HL-60 (cell line): ENCODE measurements around the gene ANO6.

Source experiments
- DNase-seq, 2 experiments: peaks; one replicate each; pipeline ENCODE4 v3.0.0-alpha.2; 2010 to 2020; ENCODE audit warnings: low read depth in 1 of 2, low spot score in 1 of 2
- H3K27ac ChIP-seq: fragments of 250-450 bp; sonication (Bioruptor Pico); replicated peaks from 2 replicates; pipeline ENCODE4 v1.5.1; 2020; ENCODE audit warnings: mild to moderate bottlenecking, moderate library complexity
- H3K27me3 ChIP-seq: fragments of 250-450 bp; sonication (Bioruptor Pico); 2 replicates; pipeline ENCODE4 v1.5.1; 2021; ENCODE audit warnings: mild to moderate bottlenecking, moderate library complexity; ENCODE audit not compliant: insufficient read depth, poor library complexity, severe bottlenecking
- H3K4me3 ChIP-seq: replicated peaks from 2 replicates; pipeline ENCODE4 v1.5.1; 2011; ENCODE audit warnings: mild to moderate bottlenecking, control low read depth, low read length; ENCODE audit not compliant: insufficient read depth
- CTCF ChIP-seq: IDR thresholded peaks from one replicate; pipeline ENCODE4 v1.5.1; 2011; ENCODE audit warnings: low read length, control low read depth, inconsistent platforms; ENCODE audit not compliant: insufficient read depth
- GABPA ChIP-seq: IDR thresholded peaks from 2 replicates; pipeline ENCODE4 v1.6.1; 2012; ENCODE audit warnings: low read depth
- POLR2AphosphoS5 ChIP-seq: IDR thresholded peaks from 2 replicates; pipeline ENCODE4 v1.6.1; 2012; ENCODE audit warnings: low read depth
- REST ChIP-seq: IDR thresholded peaks from 2 replicates; pipeline ENCODE4 v1.6.1; 2012; ENCODE audit warnings: low read depth; ENCODE audit not compliant: insufficient replicate concordance
- SPI1 ChIP-seq: IDR thresholded peaks from 2 replicates; pipeline ENCODE4 v1.6.1; 2012; ENCODE audit warnings: low read depth, mild to moderate bottlenecking, borderline replicate concordance

Gene ANO6

GRCh38 chr12:45433441-45433868 lies 217.6 kb downstream of the ANO6 start:
- TF ChIP-seq GABPA (no peak), CTCF (no peak), REST (no peak), POLR2AphosphoS5 (no peak), SPI1 (no peak)
- no peak for DNase-seq
- Histone ChIP-seq H3K27ac (no peak overlapping the region), H3K27me3 (no peaks in the 10 kb centered on the region), H3K4me3 (no peak overlapping the region)

GRCh38 chr12:45434094-45434493 lies 218.2 kb downstream of the ANO6 start:
- Histone ChIP-seq H3K27me3 (no peaks in the 10 kb centered on the region), H3K27ac (no peak overlapping the region), H3K4me3 (no peak overlapping the region)
- DNase-seq = no peak
- TF ChIP-seq GABPA (no peak), POLR2AphosphoS5 (no peak), REST (no peak), CTCF (no peak), SPI1 (no peak)

GRCh38 chr12:45435945-45436710 lies 220.2 kb downstream of the ANO6 start:
- peak; percentile 38 to 84 for DNase-seq
- no peak overlapping the region for H3K4me3 ChIP-seq
- peak overlapping the region; percentile 48 for H3K27ac ChIP-seq
- H3K27me3 ChIP-seq = no peaks in the 10 kb centered on the region
- no peak for TF ChIP-seq GABPA
- TF ChIP-seq SPI1 = peak; percentile 84

GRCh38 chr12:45439039-45439438 lies 223.1 kb downstream of the ANO6 start:
- TF ChIP-seq CTCF (no peak), REST (no peak), SPI1 (no peak), POLR2AphosphoS5 (no peak), GABPA (no peak)
- DNase-seq = peak in 1 of 2 experiments; percentile 14
- H3K27me3 ChIP-seq = no peaks in the 10 kb centered on the region
- H3K4me3 ChIP-seq = no peak overlapping the region
- no peak overlapping the region for H3K27ac ChIP-seq
